GM23338 (cell line): ENCODE results near the gene GIGYF1. TPM values are rescaled to one million over a fixed set of nuclear protein-coding genes. Genes with fewer than 3 reads are reported as not detected.
A peak's percentile ranks its signal among the peaks of the same experiment; 100 is the strongest.

Experiments used
- ATAC-seq: fragments of 200-7000 bp; cut with Tn5 transposase; 3 replicates; pipeline ENCODE4 v1.9.1; 2020
- DNase-seq: peaks from one replicate; pipeline ENCODE4 v3.0.0-alpha.2; 2015; ENCODE audit warnings: low spot score
- H2AFZ ChIP-seq: fragments of 200-600 bp; sonication (generic); 2 replicates; pipeline ENCODE4 v1.8.0; 2016; ENCODE audit warnings: antibody characterized with exemption, mild to moderate bottlenecking, moderate library complexity
- H3F3A ChIP-seq: fragments of 200-600 bp; sonication (generic); replicated peaks from 2 replicates; pipeline ENCODE4 v1.8.0; 2017; ENCODE audit warnings: antibody characterized with exemption, mixed run types, low read depth
- H3K27ac ChIP-seq: fragments of 200-600 bp; sonication (generic); 2 replicates; pipeline ENCODE4 v1.6.1; 2016; ENCODE audit warnings: low read depth
- H3K27me3 ChIP-seq: fragments of 200-600 bp; sonication (generic); 2 replicates; pipeline ENCODE4 v1.8.0; 2016; ENCODE audit warnings: mild to moderate bottlenecking, mixed run types, moderate library complexity; ENCODE audit not compliant: insufficient read depth
- H3K36me3 ChIP-seq: fragments of 200-600 bp; sonication (generic); 2 replicates; pipeline ENCODE4 v1.8.0; 2016; ENCODE audit warnings: mild to moderate bottlenecking; ENCODE audit not compliant: insufficient read depth
- H3K4me1 ChIP-seq: fragments of 200-600 bp; sonication (generic); 2 replicates; pipeline ENCODE4 v1.8.0; 2016; ENCODE audit warnings: mild to moderate bottlenecking, moderate library complexity; ENCODE audit not compliant: insufficient read depth
- H3K4me2 ChIP-seq: fragments of 200-600 bp; sonication (generic); 2 replicates; pipeline ENCODE4 v1.7.1; 2017; ENCODE audit warnings: mixed run types
- H3K4me3 ChIP-seq: fragments of 200-600 bp; sonication (generic); 2 replicates; pipeline ENCODE4 v1.6.1; 2016; ENCODE audit warnings: mixed run types
- H3K79me2 ChIP-seq: fragments of 200-600 bp; sonication (generic); replicated peaks from 2 replicates; pipeline ENCODE4 v1.8.0; 2017; ENCODE audit warnings: mild to moderate bottlenecking; ENCODE audit not compliant: insufficient read depth
- H3K9me2 ChIP-seq: fragments of 200-600 bp; sonication (generic); 2 replicates; pipeline ENCODE4 v1.8.0; 2017; ENCODE audit not compliant: insufficient read depth
- H4K20me1 ChIP-seq: fragments of 200-600 bp; sonication (generic); replicated peaks from 2 replicates; pipeline ENCODE4 v1.8.0; 2017; ENCODE audit warnings: mild to moderate bottlenecking; ENCODE audit not compliant: insufficient read depth
- H3K27ac Mint-ChIP-seq: 2 replicates; pipeline ENCODE4 v1.8.0; 2020; ENCODE audit warnings: inconsistent platforms, mild to moderate bottlenecking, moderate library complexity, mixed read lengths
- H3K27me3 Mint-ChIP-seq: 3 replicates; pipeline ENCODE4 v1.8.0; 2022; ENCODE audit warnings: low read depth, mild to moderate bottlenecking, moderate library complexity, mixed read lengths, inconsistent platforms; ENCODE audit not compliant: insufficient read depth, poor library complexity
- H3K36me3 Mint-ChIP-seq: 3 replicates; pipeline ENCODE4 v1.8.0; 2021; ENCODE audit warnings: low read depth, mild to moderate bottlenecking, inconsistent platforms, moderate library complexity, mixed read lengths
- H3K4me1 Mint-ChIP-seq: 3 replicates; pipeline ENCODE4 v1.8.0; 2020; ENCODE audit warnings: mild to moderate bottlenecking, inconsistent platforms, mixed read lengths
- H3K4me3 Mint-ChIP-seq: 3 replicates; pipeline ENCODE4 v1.8.0; 2021; ENCODE audit warnings: moderate library complexity, mild to moderate bottlenecking, inconsistent platforms, mixed read lengths
- H3K9me3 Mint-ChIP-seq: 3 replicates; pipeline ENCODE4 v1.8.0; 2020; ENCODE audit warnings: moderate library complexity, mild to moderate bottlenecking, inconsistent platforms, mixed read lengths
- CREB1 ChIP-seq: fragments of 250-450 bp; sonication (Bioruptor Pico); IDR thresholded peaks from 2 replicates; pipeline ENCODE4 v1.5.0; 2020; ENCODE audit warnings: low read depth, mild to moderate bottlenecking, moderate library complexity
- CTCF ChIP-seq, 2 experiments: fragments of 200-600 bp in 1 of 2; sonication (generic) in 1 of 2; conservative IDR thresholded peaks; 2 replicates each; pipeline versions ENCODE4 v1.5.1 to v1.6.1; 2016 to 2017; ENCODE audit warnings: antibody characterized with exemption in 2 of 2, low read depth in 2 of 2, mild to moderate bottlenecking in 2 of 2, moderate library complexity in 1 of 2
- ETS1 ChIP-seq: IDR thresholded peaks from 2 replicates; pipeline ENCODE4 v1.6.1; 2016; ENCODE audit warnings: antibody characterized with exemption
- EZH2phosphoT487 ChIP-seq: fragments of 200-600 bp; sonication (generic); IDR thresholded peaks from one replicate; pipeline ENCODE4 v1.8.1; 2018; ENCODE audit warnings: antibody characterized with exemption; ENCODE audit not compliant: unreplicated experiment
- JUNB ChIP-seq: IDR thresholded peaks from one replicate; pipeline ENCODE4 v1.6.1; 2016; ENCODE audit warnings: antibody characterized with exemption; ENCODE audit not compliant: unreplicated experiment
- NANOG ChIP-seq: IDR thresholded peaks from 2 replicates; pipeline ENCODE4 v1.6.1; 2016; ENCODE audit warnings: antibody characterized with exemption, borderline replicate concordance
- POLR2AphosphoS5 ChIP-seq: IDR thresholded peaks from 2 replicates; pipeline ENCODE4 v1.6.1; 2016; ENCODE audit warnings: antibody characterized with exemption, low read depth
- STAT1 ChIP-seq: IDR thresholded peaks from one replicate; pipeline ENCODE4 v1.6.1; 2016; ENCODE audit warnings: antibody characterized with exemption; ENCODE audit not compliant: unreplicated experiment
- ZNF331 ChIP-seq: fragments of 250-450 bp; sonication (Bioruptor Pico); IDR thresholded peaks from 2 replicates; pipeline ENCODE4 v1.5.0; 2020; ENCODE audit warnings: low read depth, mild to moderate bottlenecking, moderate library complexity
- ZNF462 ChIP-seq: fragments of 250-450 bp; sonication (Bioruptor Pico); IDR thresholded peaks from 2 replicates; pipeline ENCODE4 v1.5.0; 2020; ENCODE audit warnings: mild to moderate bottlenecking, moderate library complexity
- polyA plus RNA-seq: library from polyadenylated mRNA; unstranded; fragments of >200 nt; fragmentation: Nextera tagmentation; extraction: Ambion mirVana; gene quantifications from 2 replicates; pipeline ENCODE4 v1.2.1, GENCODE V29; 2016
- total RNA-seq: library from RNA; depleted of rRNA; stranded (reverse); fragments of >200 nt; shearing (Covaris generic); gene quantifications from 2 replicates; pipeline ENCODE4 v1.2.3, GENCODE V29; 2014

The GIGYF1 gene
- total and polyA plus RNA-seq, 2 experiments from 2014 or later = 40.4 to 69.8 TPM

GRCh38 chr7:100739934-100740333, 45.9 kb upstream of the GIGYF1 start (continued):
- TF ChIP-seq ZNF462 (CRISPR knock-in tag) (no peak), EZH2phosphoT487 (no peak), ZNF331 (CRISPR knock-in tag) (no peak), CREB1 (CRISPR knock-in tag) (no peak), STAT1 (no peak)

- H3K4me3 Mint-ChIP-seq = no peak overlapping the region
- Histone ChIP-seq H3K9me2 (no peaks in the 10 kb centered on the region), H3K27me3 (no peaks in the 10 kb centered on the region), H3K4me2 (no peak overlapping the region), H2AFZ (no peak overlapping the region), H3K79me2 (no peaks in the 10 kb centered on the region), H3K4me3 (no peak overlapping the region), H3F3A (no peaks in the 10 kb centered on the region), H3K4me1 (no peaks in the 10 kb centered on the region), H3K27ac (no peak overlapping the region), H3K36me3 (no peaks in the 10 kb centered on the region), H4K20me1 (no peaks in the 10 kb centered on the region)
- H3K9me3 Mint-ChIP-seq = peaks cover 4% of the 10 kb centered on the region; the same call in 2 of the 3 replicates
- ATAC-seq = peak; percentile 23; the same call in 1 of the 3 replicates
- H3K4me1 Mint-ChIP-seq = no peaks in the 10 kb centered on the region
- H3K36me3 Mint-ChIP-seq = no peaks in the 10 kb centered on the region
- TF ChIP-seq CTCF (conservative IDR thresholded peaks at IDR 0.05; ENCODE audit: low read depth in 2 of 2) (no peak), JUNB (no peak), POLR2AphosphoS5 (no peak), ETS1 (no peak), EZH2phosphoT487 (no peak), STAT1 (no peak), NANOG (no peak), ZNF331 (CRISPR knock-in tag) (no peak)
- H3K27me3 Mint-ChIP-seq = peaks cover 3% of the 10 kb centered on the region
- DNase-seq = no peak
- H3K27ac Mint-ChIP-seq = no peak overlapping the region
These were observed 42.6 kb upstream of the GIGYF1 start for GRCh38 chr7:100736671-100737070.
